HG03439 (cell line): ENCODE measurements around the gene PPP1R1B.

Experiments used
- ATAC-seq: cut with Tn5 transposase; IDR thresholded peaks from one replicate; pipeline ENCODE4 v1.9.1; 2021; ENCODE audit warnings: mild to moderate bottlenecking, moderate library complexity; ENCODE audit not compliant: unreplicated experiment

PPP1R1B gene

GRCh38 chr17:39631403-39631802, 4.7 kb downstream of the PPP1R1B start:
- ATAC-seq = no peak

GRCh38 chr17:39632153-39632941, 5.6 kb downstream of the PPP1R1B start:
- no peak for ATAC-seq

- no peak for ATAC-seq
Observed at GRCh38 chr17:39633570-39634183, 6.9 kb downstream of the PPP1R1B start.

- ATAC-seq = no peak
Observed at GRCh38 chr17:39634384-39634871, 7.7 kb downstream of the PPP1R1B start.

- no peak for ATAC-seq
Observed at GRCh38 chr17:39635614-39636176, 8.9 kb downstream of the PPP1R1B start.

- ATAC-seq = no peak
Observed at GRCh38 chr17:39636587-39636926, 9.8 kb downstream of the PPP1R1B start.

- ATAC-seq = peak; percentile 67
Observed at GRCh38 chr17:39636927-39637736, 10.4 kb downstream of the PPP1R1B start, which contains the start of gene STARD3. STARD3 (plus strand) TSS chr17:39637144; CDS start chr17:39653532, 16,388 bp downstream.

- ATAC-seq = no peak
Observed at GRCh38 chr17:39638317-39638716, 11.6 kb downstream of the PPP1R1B start.

- no peak for ATAC-seq
Observed at GRCh38 chr17:39639043-39639442, 12.3 kb downstream of the PPP1R1B start.

GRCh38 chr17:39639566-39640458, 13.1 kb downstream of the PPP1R1B start:
- no peak for ATAC-seq

GRCh38 chr17:39640591-39641031, 13.9 kb downstream of the PPP1R1B start:
- no peak for ATAC-seq

- no peak for ATAC-seq
Observed at GRCh38 chr17:39641097-39641496, 14.3 kb downstream of the PPP1R1B start.

- ATAC-seq = no peak
Observed at GRCh38 chr17:39641883-39642282, 15.1 kb downstream of the PPP1R1B start.

GRCh38 chr17:39642291-39643074, 15.7 kb downstream of the PPP1R1B start:
- no peak for ATAC-seq

- ATAC-seq = no peak
Observed at GRCh38 chr17:39643271-39643670, 16.5 kb downstream of the PPP1R1B start.

GRCh38 chr17:39647256-39647655, 20.5 kb downstream of the PPP1R1B start:
- no peak for ATAC-seq

- no peak for ATAC-seq
Observed at GRCh38 chr17:39648616-39649366, 22.0 kb downstream of the PPP1R1B start.

- no peak for ATAC-seq
Observed at GRCh38 chr17:39650121-39650579, 23.4 kb downstream of the PPP1R1B start.
